Ishikawa (cell line): ENCODE measurements around the gene TIAM1.

ENCODE experiments used
- CEBPB ChIP-seq: IDR thresholded peaks from 2 replicates; pipeline ENCODE4 v1.6.1; 2012
- CREB1 ChIP-seq: IDR thresholded peaks from 2 replicates; pipeline ENCODE4 v1.6.1; 2012; ENCODE audit warnings: low read depth
- EGR1 ChIP-seq: IDR thresholded peaks from 2 replicates; pipeline ENCODE4 v1.6.1; 2012
- EP300 ChIP-seq: IDR thresholded peaks from 2 replicates; pipeline ENCODE4 v1.6.1; 2012; ENCODE audit warnings: borderline replicate concordance
- FOXM1 ChIP-seq: IDR thresholded peaks from 2 replicates; pipeline ENCODE4 v1.6.1; 2012; ENCODE audit warnings: low read depth, borderline replicate concordance
- MAX ChIP-seq: IDR thresholded peaks from 2 replicates; pipeline ENCODE4 v1.6.1; 2012
- NFIC ChIP-seq: IDR thresholded peaks from 2 replicates; pipeline ENCODE4 v1.6.1; 2012
- RAD21 ChIP-seq: IDR thresholded peaks from 2 replicates; pipeline ENCODE4 v1.6.1; 2012; ENCODE audit warnings: low read depth
- REST ChIP-seq: IDR thresholded peaks from 2 replicates; pipeline ENCODE4 v1.6.1; 2012; ENCODE audit warnings: low read depth, mild to moderate bottlenecking
- TAF1 ChIP-seq: IDR thresholded peaks from 2 replicates; pipeline ENCODE4 v1.6.1; 2012; ENCODE audit warnings: low read depth, mild to moderate bottlenecking
- TCF12 ChIP-seq: IDR thresholded peaks from 2 replicates; pipeline ENCODE4 v1.6.1; 2012; ENCODE audit warnings: low read depth
- TEAD4 ChIP-seq: IDR thresholded peaks from 2 replicates; pipeline ENCODE4 v1.6.1; 2012
- YY1 ChIP-seq: IDR thresholded peaks from 2 replicates; pipeline ENCODE4 v1.6.1; 2012; ENCODE audit warnings: low read depth
- ZBTB7A ChIP-seq: IDR thresholded peaks from 2 replicates; pipeline ENCODE4 v1.6.1; 2012; ENCODE audit warnings: low read depth
- TF ChIP-seq, protein P1 (sequence below): IDR thresholded peaks from 2 replicates; pipeline ENCODE4 v1.6.1; 2012

TIAM1 gene

DNA sequence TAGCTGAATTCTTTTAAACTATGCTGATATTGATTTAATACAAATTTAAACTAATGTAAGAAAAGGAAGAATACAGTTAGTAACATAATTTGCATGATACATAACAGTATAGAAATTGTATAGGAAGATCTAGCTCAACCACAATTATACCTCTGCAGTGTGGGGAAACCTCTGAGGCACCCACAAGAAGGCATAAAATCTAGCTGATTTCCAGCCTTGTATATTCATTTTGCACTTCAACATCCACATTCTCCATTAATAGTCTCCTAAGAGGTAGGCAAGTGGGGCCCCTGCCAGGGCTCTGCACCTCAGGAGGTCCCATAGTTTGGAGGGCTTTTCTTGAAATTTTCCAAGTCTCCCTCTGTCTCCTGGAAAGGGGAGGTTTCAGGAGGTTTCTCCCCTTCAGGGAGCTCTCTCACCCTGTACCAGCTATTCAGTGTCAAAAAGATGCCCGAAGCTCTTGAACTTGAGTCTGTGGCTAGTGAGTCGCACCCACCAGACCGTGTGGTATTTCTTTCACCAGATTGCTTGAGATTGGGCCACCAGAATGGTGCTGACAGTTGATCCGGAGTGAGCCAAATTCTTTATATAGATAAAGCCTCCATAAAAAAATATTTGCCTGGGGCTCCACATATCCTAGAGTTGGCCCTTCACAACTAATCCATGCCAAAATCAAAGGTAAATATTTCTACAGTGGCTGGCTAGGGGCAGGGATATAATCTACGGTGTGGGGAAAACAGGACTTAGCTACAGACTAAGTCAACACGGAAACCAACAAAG lies 108.2 kb downstream of the TIAM1 start:
- TF ChIP-seq EP300 = peak; percentile 15; the same call in 1 of the 2 replicates
- no peak for TF ChIP-seq CREB1

DNA sequence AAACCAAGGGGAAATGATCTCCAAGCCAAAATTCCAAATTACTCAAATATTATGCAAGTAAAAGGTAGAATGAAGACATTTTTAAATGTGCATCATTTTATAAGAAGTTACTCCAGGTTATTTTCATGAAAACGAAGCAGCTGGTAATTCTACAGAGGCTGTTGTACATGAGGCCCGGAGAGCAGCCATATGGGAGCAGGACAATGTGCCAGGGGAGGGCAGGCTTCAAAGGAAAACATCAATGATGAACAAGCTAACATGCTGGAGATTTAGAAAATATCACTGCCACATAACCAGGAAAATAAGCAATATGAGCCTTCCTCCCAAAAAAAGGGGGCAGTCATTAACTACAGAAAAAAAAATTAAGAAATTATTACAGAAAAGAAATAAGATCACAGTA lies 109.1 kb downstream of the TIAM1 start:
- TF ChIP-seq, protein P1, sequence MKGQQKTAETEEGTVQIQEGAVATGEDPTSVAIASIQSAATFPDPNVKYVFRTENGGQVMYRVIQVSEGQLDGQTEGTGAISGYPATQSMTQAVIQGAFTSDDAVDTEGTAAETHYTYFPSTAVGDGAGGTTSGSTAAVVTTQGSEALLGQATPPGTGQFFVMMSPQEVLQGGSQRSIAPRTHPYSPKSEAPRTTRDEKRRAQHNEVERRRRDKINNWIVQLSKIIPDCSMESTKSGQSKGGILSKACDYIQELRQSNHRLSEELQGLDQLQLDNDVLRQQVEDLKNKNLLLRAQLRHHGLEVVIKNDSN = no peak
- no peak for TF ChIP-seq TCF12
- TF ChIP-seq NFIC = no peak
- TF ChIP-seq RAD21 = no peak
- TF ChIP-seq MAX = no peak
- no peak for TF ChIP-seq EGR1
- no peak for TF ChIP-seq REST
- no peak for TF ChIP-seq ZBTB7A
- no peak for TF ChIP-seq EP300
- no peak for TF ChIP-seq TAF1
- TF ChIP-seq YY1 = no peak
- no peak for TF ChIP-seq TEAD4
- TF ChIP-seq CEBPB = no peak
- no peak for TF ChIP-seq CREB1
- no peak for TF ChIP-seq FOXM1

DNA sequence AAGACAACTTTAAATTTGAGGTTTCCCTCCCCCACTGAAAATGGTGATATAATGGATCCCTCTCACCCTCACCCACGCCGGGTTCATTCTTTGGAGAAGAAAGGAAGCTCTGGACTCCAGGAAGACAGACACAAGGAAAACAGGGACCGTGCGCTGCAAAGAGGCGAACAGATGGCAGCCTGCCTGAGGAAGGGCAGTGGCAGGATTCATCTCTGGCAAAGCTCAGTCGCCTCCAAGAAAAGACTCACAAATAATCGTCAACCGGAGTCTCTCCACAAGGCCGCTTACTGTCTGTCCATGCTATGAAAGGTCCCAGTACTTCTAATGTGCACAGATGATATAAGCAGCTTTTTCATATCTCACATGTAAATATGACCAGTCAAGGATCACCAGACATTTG lies 110.3 kb downstream of the TIAM1 start:
- no peak for TF ChIP-seq EP300
- TF ChIP-seq MAX = no peak
- TF ChIP-seq RAD21 = no peak
- TF ChIP-seq CREB1 = no peak
- TF ChIP-seq EGR1 = no peak
- no peak for TF ChIP-seq TAF1
- no peak for TF ChIP-seq REST
- no peak for TF ChIP-seq FOXM1
- no peak for TF ChIP-seq NFIC
- TF ChIP-seq ZBTB7A = no peak
- TF ChIP-seq TCF12 = no peak
- TF ChIP-seq, protein P1 = no peak
- TF ChIP-seq CEBPB = no peak
- no peak for TF ChIP-seq TEAD4
- TF ChIP-seq YY1 = no peak

- no peak for TF ChIP-seq YY1
- TF ChIP-seq TAF1 = no peak
- TF ChIP-seq EP300 = no peak
- no peak for TF ChIP-seq TEAD4
- TF ChIP-seq TCF12 = no peak
- TF ChIP-seq, protein P1 = no peak
- no peak for TF ChIP-seq MAX
- TF ChIP-seq CEBPB = no peak
- no peak for TF ChIP-seq EGR1
- TF ChIP-seq FOXM1 = no peak
- no peak for TF ChIP-seq NFIC
- TF ChIP-seq REST = no peak
- TF ChIP-seq RAD21 = no peak
- no peak for TF ChIP-seq CREB1
- no peak for TF ChIP-seq ZBTB7A
Measured at GRCh38 chr21:31232344-31232743, 111.7 kb downstream of the TIAM1 start.
